GM23338 (cell line): ENCODE data around the gene NID1. TPM values are rescaled to one million over a fixed set of nuclear protein-coding genes. Genes with fewer than 3 reads are reported as not detected.

Experiments used
- ATAC-seq: fragments of 200-7000 bp; cut with Tn5 transposase; 3 replicates; pipeline ENCODE4 v1.9.1; 2020
- DNase-seq: peaks from one replicate; pipeline ENCODE4 v3.0.0-alpha.2; 2015; ENCODE audit warnings: low spot score
- H2AFZ ChIP-seq: fragments of 200-600 bp; sonication (generic); 2 replicates; pipeline ENCODE4 v1.8.0; 2016; ENCODE audit warnings: antibody characterized with exemption, mild to moderate bottlenecking, moderate library complexity
- H3F3A ChIP-seq: fragments of 200-600 bp; sonication (generic); replicated peaks from 2 replicates; pipeline ENCODE4 v1.8.0; 2017; ENCODE audit warnings: antibody characterized with exemption, mixed run types, low read depth
- H3K27ac ChIP-seq: fragments of 200-600 bp; sonication (generic); 2 replicates; pipeline ENCODE4 v1.6.1; 2016; ENCODE audit warnings: low read depth
- H3K27me3 ChIP-seq: fragments of 200-600 bp; sonication (generic); 2 replicates; pipeline ENCODE4 v1.8.0; 2016; ENCODE audit warnings: mild to moderate bottlenecking, mixed run types, moderate library complexity; ENCODE audit not compliant: insufficient read depth
- H3K36me3 ChIP-seq: fragments of 200-600 bp; sonication (generic); 2 replicates; pipeline ENCODE4 v1.8.0; 2016; ENCODE audit warnings: mild to moderate bottlenecking; ENCODE audit not compliant: insufficient read depth
- H3K4me1 ChIP-seq: fragments of 200-600 bp; sonication (generic); 2 replicates; pipeline ENCODE4 v1.8.0; 2016; ENCODE audit warnings: mild to moderate bottlenecking, moderate library complexity; ENCODE audit not compliant: insufficient read depth
- H3K4me2 ChIP-seq: fragments of 200-600 bp; sonication (generic); 2 replicates; pipeline ENCODE4 v1.7.1; 2017; ENCODE audit warnings: mixed run types
- H3K4me3 ChIP-seq: fragments of 200-600 bp; sonication (generic); 2 replicates; pipeline ENCODE4 v1.6.1; 2016; ENCODE audit warnings: mixed run types
- H3K79me2 ChIP-seq: fragments of 200-600 bp; sonication (generic); replicated peaks from 2 replicates; pipeline ENCODE4 v1.8.0; 2017; ENCODE audit warnings: mild to moderate bottlenecking; ENCODE audit not compliant: insufficient read depth
- H3K9me2 ChIP-seq: fragments of 200-600 bp; sonication (generic); 2 replicates; pipeline ENCODE4 v1.8.0; 2017; ENCODE audit not compliant: insufficient read depth
- H4K20me1 ChIP-seq: fragments of 200-600 bp; sonication (generic); replicated peaks from 2 replicates; pipeline ENCODE4 v1.8.0; 2017; ENCODE audit warnings: mild to moderate bottlenecking; ENCODE audit not compliant: insufficient read depth
- H3K27ac Mint-ChIP-seq: 2 replicates; pipeline ENCODE4 v1.8.0; 2020; ENCODE audit warnings: inconsistent platforms, mild to moderate bottlenecking, moderate library complexity, mixed read lengths
- H3K27me3 Mint-ChIP-seq: 3 replicates; pipeline ENCODE4 v1.8.0; 2022; ENCODE audit warnings: low read depth, mild to moderate bottlenecking, moderate library complexity, mixed read lengths, inconsistent platforms; ENCODE audit not compliant: insufficient read depth, poor library complexity
- H3K36me3 Mint-ChIP-seq: 3 replicates; pipeline ENCODE4 v1.8.0; 2021; ENCODE audit warnings: low read depth, mild to moderate bottlenecking, inconsistent platforms, moderate library complexity, mixed read lengths
- H3K4me1 Mint-ChIP-seq: 3 replicates; pipeline ENCODE4 v1.8.0; 2020; ENCODE audit warnings: mild to moderate bottlenecking, inconsistent platforms, mixed read lengths
- H3K4me3 Mint-ChIP-seq: 3 replicates; pipeline ENCODE4 v1.8.0; 2021; ENCODE audit warnings: moderate library complexity, mild to moderate bottlenecking, inconsistent platforms, mixed read lengths
- H3K9me3 Mint-ChIP-seq: 3 replicates; pipeline ENCODE4 v1.8.0; 2020; ENCODE audit warnings: moderate library complexity, mild to moderate bottlenecking, inconsistent platforms, mixed read lengths
- CREB1 ChIP-seq: fragments of 250-450 bp; sonication (Bioruptor Pico); IDR thresholded peaks from 2 replicates; pipeline ENCODE4 v1.5.0; 2020; ENCODE audit warnings: low read depth, mild to moderate bottlenecking, moderate library complexity
- CTCF ChIP-seq, 2 experiments: fragments of 200-600 bp in 1 of 2; sonication (generic) in 1 of 2; conservative IDR thresholded peaks; 2 replicates each; pipeline versions ENCODE4 v1.5.1 to v1.6.1; 2016 to 2017; ENCODE audit warnings: antibody characterized with exemption in 2 of 2, low read depth in 2 of 2, mild to moderate bottlenecking in 2 of 2, moderate library complexity in 1 of 2
- ETS1 ChIP-seq: IDR thresholded peaks from 2 replicates; pipeline ENCODE4 v1.6.1; 2016; ENCODE audit warnings: antibody characterized with exemption
- EZH2 ChIP-seq: fragments of 200-600 bp; sonication (generic); IDR thresholded peaks from one replicate; pipeline ENCODE4 v1.8.0; 2017; ENCODE audit warnings: antibody characterized with exemption, mild to moderate bottlenecking, low read depth; ENCODE audit not compliant: unreplicated experiment
- EZH2phosphoT487 ChIP-seq: fragments of 200-600 bp; sonication (generic); IDR thresholded peaks from one replicate; pipeline ENCODE4 v1.8.1; 2018; ENCODE audit warnings: antibody characterized with exemption; ENCODE audit not compliant: unreplicated experiment
- JUNB ChIP-seq: IDR thresholded peaks from one replicate; pipeline ENCODE4 v1.6.1; 2016; ENCODE audit warnings: antibody characterized with exemption; ENCODE audit not compliant: unreplicated experiment
- POLR2AphosphoS5 ChIP-seq: IDR thresholded peaks from 2 replicates; pipeline ENCODE4 v1.6.1; 2016; ENCODE audit warnings: antibody characterized with exemption, low read depth
- REST ChIP-seq: IDR thresholded peaks from one replicate; pipeline ENCODE4 v1.6.1; 2018; ENCODE audit warnings: antibody characterized with exemption; ENCODE audit not compliant: unreplicated experiment
- STAT1 ChIP-seq: IDR thresholded peaks from one replicate; pipeline ENCODE4 v1.6.1; 2016; ENCODE audit warnings: antibody characterized with exemption; ENCODE audit not compliant: unreplicated experiment
- ZNF114 ChIP-seq: fragments of 250-450 bp; sonication (Bioruptor Pico); IDR thresholded peaks from 2 replicates; pipeline ENCODE4 v1.5.0; 2020; ENCODE audit warnings: mild to moderate bottlenecking, moderate library complexity
- ZNF331 ChIP-seq: fragments of 250-450 bp; sonication (Bioruptor Pico); IDR thresholded peaks from 2 replicates; pipeline ENCODE4 v1.5.0; 2020; ENCODE audit warnings: low read depth, mild to moderate bottlenecking, moderate library complexity
- ZNF462 ChIP-seq: fragments of 250-450 bp; sonication (Bioruptor Pico); IDR thresholded peaks from 2 replicates; pipeline ENCODE4 v1.5.0; 2020; ENCODE audit warnings: mild to moderate bottlenecking, moderate library complexity
- polyA plus RNA-seq: library from polyadenylated mRNA; unstranded; fragments of >200 nt; fragmentation: Nextera tagmentation; extraction: Ambion mirVana; gene quantifications from 2 replicates; pipeline ENCODE4 v1.2.1, GENCODE V29; 2016
- total RNA-seq: library from RNA; depleted of rRNA; stranded (reverse); fragments of >200 nt; shearing (Covaris generic); gene quantifications from 2 replicates; pipeline ENCODE4 v1.2.3, GENCODE V29; 2014

NID1 gene
- total and polyA plus RNA-seq, 2 experiments from 2014 or later: 7.1 to 32.5 TPM

- TF ChIP-seq REST: no peak
- TF ChIP-seq ZNF331 (CRISPR knock-in tag): no peak
- TF ChIP-seq EZH2phosphoT487: no peak
- TF ChIP-seq CREB1 (CRISPR knock-in tag): no peak
Observed at GRCh38 chr1:235996048-235996785, 68.7 kb downstream of the NID1 start (continued).

- Histone ChIP-seq H3K27me3 (no peaks in the 10 kb centered on the region), H3K4me1 (no peaks in the 10 kb centered on the region), H3K4me3 (no peak overlapping the region), H3K27ac (no peak overlapping the region), H4K20me1 (no peaks in the 10 kb centered on the region), H3K9me2 (no peaks in the 10 kb centered on the region), H3K36me3 (0 out of 2 replicates have a peak, but pooled peaks cover under 1% of the 10 kb centered on the region), H3K4me2 (no peak overlapping the region), H3K79me2 (no peaks in the 10 kb centered on the region), H3F3A (no peaks in the 10 kb centered on the region), H2AFZ (no peak overlapping the region)
- Mint-ChIP-seq H3K4me1 (peaks cover 10% of the 10 kb centered on the region), H3K9me3 (peaks cover 6% of the 10 kb centered on the region), H3K27ac (no peak overlapping the region), H3K27me3 (peaks cover 2% of the 10 kb centered on the region), H3K4me3 (no peak overlapping the region), H3K36me3 (peaks cover 12% of the 10 kb centered on the region)
- DNase-seq (no peak), ATAC-seq (no peak)
- no peak for TF ChIP-seq ZNF462 (CRISPR knock-in tag)
- TF ChIP-seq EZH2phosphoT487: no peak
- no peak for TF ChIP-seq JUNB
- TF ChIP-seq CTCF (conservative IDR thresholded peaks at IDR 0.05; ENCODE audit: low read depth in 2 of 2): no peak
- TF ChIP-seq STAT1: no peak
- TF ChIP-seq POLR2AphosphoS5: no peak
- TF ChIP-seq CREB1 (CRISPR knock-in tag): no peak
- no peak for TF ChIP-seq ZNF114 (CRISPR knock-in tag)
- no peak for TF ChIP-seq EZH2
- TF ChIP-seq ETS1: no peak
- TF ChIP-seq ZNF331 (CRISPR knock-in tag): no peak
Observed at GRCh38 chr1:235995511-235995910, 69.4 kb downstream of the NID1 start.
